ENCODE data around the gene TRMT112.

TRMT112 gene

GRCh38 chr11:64290352-64291261 is 26.8 kb downstream of the TRMT112 start:
- DNase-seq, result no peak

DNA sequence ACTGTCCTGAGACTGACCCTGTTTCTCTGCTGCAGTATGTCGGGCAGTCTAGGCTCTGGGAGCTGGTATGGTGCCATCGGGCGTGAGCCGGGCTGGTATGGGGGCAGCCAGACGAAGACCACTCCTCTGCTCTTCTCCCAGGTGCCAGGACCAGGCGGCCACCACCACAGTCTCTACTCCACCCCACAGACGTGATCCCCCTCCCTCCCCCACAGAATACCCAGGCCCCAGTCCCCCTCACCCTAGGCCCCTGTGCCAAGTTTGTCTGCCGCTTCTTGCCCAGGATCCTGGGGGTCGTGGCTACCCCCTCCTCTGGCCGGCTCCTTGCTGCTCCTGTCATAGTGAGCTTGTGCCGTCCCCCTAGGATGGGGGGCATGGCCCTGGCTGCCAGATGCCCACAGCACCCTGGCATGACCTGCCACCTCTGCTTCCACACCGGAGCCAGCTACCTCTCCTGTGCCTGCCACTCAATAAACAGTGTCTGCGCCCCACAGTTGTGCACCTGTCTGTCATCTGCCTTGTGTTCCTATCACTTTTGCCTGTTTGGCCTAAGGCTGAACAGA is 28.3 kb downstream of the TRMT112 start:
- DNase-seq, result no peak

GRCh38 chr11:64288353-64288750 is 29.0 kb downstream of the TRMT112 start:
- DNase-seq, result no peak

GRCh38 chr11:64287676-64288352 is 29.5 kb downstream of the TRMT112 start:
- no peak for DNase-seq

DNA sequence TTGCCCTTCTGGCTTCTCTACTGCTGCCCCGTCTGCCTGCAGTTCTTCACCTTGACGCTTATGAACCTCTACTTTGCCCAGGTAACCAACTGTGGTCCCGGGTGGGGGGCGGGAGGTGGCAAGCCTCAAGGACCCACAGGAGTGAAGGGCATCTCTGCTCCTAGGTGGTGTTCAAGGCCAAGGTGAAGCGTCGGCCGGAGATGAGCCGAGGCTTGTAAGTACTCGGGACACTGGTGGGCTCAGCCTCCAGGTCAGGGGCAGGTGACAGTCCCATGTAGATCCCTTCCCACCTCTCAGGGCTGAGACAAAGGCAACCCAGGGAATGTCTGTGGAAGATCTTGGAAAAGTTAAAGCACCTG is 30.6 kb downstream of the TRMT112 start:
- no peak for DNase-seq

GRCh38 chr11:64285885-64286800 is 31.2 kb downstream of the TRMT112 start:
- DNase-seq, result no peak

DNA sequence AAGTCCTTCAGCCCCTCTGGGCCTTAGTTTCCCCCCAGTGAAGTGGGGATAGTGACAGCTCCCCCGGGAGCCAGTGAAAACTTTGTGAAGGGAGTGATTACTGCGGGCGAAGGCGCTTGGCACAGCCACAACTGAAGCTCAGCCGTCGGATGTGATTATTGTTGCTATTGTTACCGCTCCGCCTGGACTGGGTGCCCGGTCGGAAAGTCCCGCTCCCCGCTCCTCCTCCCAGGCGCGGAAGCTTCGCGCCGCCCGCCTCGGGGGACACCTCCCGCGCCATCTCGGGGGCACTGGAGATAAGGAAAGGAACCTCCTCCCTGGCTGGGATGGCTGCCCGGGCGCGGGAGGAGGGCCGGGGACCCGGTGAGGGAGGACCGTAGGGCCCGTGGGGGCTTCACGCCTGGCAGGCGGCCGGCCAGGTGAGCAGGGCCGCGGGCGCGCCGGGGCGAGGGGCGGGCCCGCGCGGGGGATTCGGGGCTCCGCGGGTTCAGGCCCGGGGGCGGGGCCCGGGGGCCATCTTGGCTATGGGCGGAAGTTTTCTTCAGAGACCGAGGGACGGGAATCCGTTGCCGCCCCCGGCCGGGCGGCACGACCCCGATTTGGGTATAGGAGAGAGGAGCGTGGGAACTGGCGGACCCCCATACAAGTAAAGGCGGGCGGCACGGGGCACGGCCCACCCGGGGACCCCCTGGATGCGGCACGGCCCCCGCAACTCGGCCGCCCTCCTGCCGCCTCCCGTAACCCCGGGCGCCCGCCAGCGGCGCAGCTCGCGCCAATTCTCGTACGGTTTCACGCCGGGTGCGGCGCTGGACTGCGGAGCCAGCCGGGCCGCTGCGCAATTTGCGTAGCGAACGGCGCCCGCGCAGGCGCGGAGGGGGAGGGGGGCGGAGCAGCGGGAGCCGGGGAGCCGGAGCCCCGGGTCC is 32.1 kb downstream of the TRMT112 start, which contains the start of gene GPR137:
Gene GPR137, plus strand, starts transcription at position 887 of the 923 bp plus-strand sequence. CDS start 677 bp downstream, outside the sequence.
- DNase-seq, result peak; percentile 85

DNA sequence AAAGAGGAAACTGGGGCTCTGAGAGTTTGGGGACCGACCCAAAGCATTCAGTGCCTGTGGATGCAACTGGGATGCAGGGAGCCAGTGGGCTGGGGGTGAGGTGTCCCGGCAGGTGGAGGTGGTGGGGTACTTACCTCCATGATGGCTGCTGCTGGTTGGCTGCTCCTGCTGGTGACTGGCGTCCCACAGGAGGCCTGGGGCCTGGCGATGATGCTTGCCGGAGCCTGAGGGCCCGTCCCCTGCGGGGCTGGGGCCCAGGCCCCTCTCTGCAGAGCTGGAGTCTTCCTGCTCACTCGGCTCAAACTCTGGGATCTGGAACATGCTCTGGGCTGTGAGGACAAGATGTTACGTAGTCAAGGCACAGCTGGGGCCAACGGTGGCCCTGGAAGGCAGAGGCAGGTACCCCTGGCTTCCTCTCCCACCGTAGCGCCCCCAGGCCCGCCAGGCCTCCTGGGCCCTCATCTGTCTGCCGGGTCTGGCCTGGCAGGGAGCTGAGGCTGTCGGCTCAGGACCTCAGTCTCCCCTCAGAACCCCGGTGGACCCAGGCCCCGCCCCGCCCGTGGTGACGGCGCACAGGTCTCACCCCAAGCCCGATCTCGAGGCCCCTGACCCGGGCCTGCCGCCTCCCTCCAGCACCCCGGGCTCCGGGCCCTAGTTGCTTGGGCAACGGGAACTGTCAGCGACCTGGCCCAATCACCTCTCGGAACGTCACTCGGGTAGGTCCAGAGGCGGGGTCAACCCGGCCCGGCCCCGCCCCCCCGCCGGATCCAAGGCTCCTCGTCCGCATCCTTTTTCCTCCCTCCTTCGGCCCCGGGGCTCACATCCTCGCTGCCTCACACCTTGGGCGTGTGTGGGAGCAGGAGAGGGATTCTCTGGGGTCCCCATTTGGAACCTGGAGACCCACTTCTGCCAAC is 33.1 kb downstream of the TRMT112 start, which contains the start of gene BAD:
Gene BAD, minus strand, starts transcription at position 618 of the 914 bp plus-strand sequence. Its CDS starts 297 bp downstream, at position 321.
- DNase-seq, result peak; percentile 89

DNA sequence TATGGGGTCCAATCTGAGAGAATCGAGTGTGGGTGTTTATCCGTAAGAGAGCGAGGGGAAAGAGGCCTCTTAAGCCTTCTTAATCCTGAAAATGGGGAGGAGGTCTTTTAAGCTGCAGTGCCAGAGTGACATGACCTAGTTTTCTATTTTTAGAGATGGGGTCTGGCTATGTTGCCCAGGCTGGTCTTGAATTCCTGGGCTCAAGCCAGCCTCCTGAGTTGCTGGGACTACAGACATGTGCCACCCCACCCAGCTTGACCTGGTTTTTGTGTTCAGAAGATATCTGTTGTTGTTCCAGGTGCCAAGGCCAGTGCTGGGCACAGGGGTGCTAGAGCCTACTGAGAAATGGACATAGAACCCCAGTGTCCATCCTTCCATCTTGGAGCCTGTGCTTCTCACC is 34.3 kb downstream of the TRMT112 start:
- no peak for DNase-seq

DNA sequence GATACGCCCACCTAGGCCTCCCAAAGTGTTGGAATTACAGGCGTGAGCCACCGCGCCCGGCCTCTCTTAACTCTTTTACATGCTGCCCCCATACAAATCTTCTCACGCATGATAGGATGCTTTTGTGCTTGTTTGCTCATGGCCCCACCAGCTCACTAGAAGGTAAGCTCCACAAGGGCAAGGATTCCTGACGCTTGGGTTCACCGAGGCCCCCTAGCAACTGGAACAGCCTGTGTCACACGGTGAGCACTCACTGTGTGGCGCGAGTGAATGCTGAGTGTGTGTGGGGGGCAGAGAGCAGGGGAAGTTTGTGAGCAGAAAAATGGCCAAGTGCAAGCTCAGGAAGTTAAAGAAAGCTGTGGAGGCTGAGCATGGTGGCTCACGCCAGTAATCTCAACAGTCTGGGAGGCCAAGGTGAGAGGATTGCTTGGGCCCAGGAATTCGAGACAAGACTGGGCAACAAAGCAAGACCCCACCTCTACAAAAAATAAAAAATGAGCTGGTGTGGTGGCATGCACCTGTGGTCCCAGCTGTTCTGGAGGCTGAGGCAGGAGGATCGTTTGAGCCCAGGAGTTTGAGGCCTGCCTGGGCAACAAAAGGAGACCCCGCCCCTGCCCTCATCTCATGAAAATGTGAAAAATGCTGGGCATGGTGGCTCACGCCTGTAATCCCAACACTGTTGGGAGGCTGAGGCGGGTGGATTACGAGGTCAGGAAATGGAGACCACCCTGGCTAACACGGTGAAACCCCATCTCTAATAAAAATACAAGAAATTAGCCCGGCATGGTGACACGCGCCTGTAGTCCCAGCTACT is 35.2 kb downstream of the TRMT112 start:
- no peak for DNase-seq

DNA sequence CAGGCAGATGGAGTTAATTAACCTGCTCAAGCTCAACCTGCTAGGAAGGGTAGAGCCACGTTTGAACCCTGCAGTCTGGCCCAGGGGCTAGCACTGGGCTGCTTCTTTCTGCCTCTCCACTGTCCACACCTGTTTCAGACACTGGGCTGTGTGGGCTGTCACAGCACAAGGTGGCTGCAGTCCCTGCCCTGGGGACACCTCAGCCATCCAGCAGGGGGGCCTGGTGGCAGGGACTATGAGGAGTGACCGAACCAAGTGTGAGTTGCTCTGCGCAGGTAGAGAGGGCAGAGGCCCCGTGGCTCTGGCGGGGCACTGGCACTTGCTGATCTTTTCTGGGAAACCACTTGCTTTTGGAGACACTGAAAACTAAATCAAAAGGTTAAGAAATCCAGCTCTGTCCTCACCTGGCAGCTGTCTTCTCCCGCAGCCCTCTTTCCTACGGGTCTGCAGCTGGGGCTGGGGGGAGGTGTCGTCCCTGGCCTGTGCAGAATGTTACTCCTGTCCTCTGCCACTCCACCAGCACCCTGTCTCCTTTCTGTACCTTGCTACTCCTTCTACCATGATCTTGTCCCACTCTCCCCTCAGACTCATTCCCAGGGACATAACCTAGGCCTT is 38.7 kb downstream of the TRMT112 start:
- DNase-seq, result no peak

GRCh38 chr11:64276653-64277431 is 40.5 kb downstream of the TRMT112 start:
- DNase-seq, result peak; percentile 99

GRCh38 chr11:64275841-64276240 is 41.5 kb downstream of the TRMT112 start:
- DNase-seq, result no peak

- DNase-seq, result no peak
Measured at GRCh38 chr11:64275031-64275800, 42.1 kb downstream of the TRMT112 start.

DNA sequence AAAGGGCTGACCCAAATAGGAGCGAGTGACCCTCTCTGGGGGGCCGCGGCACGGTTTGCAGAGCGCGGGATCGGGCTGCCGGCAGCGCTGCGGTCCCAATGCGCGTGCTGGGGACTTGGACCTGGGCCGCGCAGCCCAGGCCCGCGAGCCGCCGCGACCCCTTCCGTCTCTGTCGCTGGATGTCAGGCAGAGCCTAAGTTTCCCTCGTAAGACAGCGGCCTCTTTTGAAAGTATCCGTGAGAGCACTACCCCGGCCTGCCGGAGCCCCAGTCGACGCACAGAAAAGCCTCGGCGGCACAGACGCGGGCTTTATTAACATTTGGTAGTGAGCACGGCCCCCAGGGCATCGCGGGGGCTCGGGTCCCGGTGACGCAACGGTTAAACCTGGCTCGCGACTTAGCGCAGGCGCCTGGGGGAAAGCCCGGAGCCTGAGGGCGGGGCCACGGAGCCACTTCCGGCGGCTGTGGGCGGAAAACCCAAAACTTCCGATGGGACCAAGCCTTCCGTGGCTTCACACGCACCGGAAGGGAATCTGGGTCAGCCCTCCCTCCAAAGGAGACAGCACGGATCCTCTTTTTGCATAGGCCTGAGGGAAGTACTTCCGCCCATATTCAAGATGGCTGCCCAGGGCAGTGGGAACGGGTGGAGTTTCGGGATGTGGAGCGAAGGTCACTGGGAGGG is 47.7 kb downstream of the TRMT112 start:
- peak; percentile 100 for DNase-seq

- peak; percentile 77 for DNase-seq
Measured at GRCh38 chr11:64268893-64269539, 48.3 kb downstream of the TRMT112 start.

Measured in NCI-H226 (cell line).